HEK293T (cell line): ENCODE results near the gene FHIP1B.

Source experiments
- ARNT ChIP-seq: fragments of 450-650 bp; IDR thresholded peaks from 2 replicates; pipeline ENCODE4 v1.6.1; 2017; ENCODE audit warnings: mild to moderate bottlenecking
- BHLHE40 ChIP-seq: fragments of 450-650 bp; IDR thresholded peaks from 2 replicates; pipeline ENCODE4 v1.6.1; 2016; ENCODE audit warnings: mild to moderate bottlenecking, moderate library complexity, borderline replicate concordance
- ELF4 ChIP-seq: fragments of 450-650 bp; IDR thresholded peaks from 2 replicates; pipeline ENCODE4 v1.6.1; 2017; ENCODE audit warnings: antibody characterized with exemption
- FOXA1 ChIP-seq: fragments of 450-650 bp; IDR thresholded peaks from 2 replicates; pipeline ENCODE4 v1.6.1; 2016; ENCODE audit warnings: mild to moderate bottlenecking
- FOXK2 ChIP-seq: fragments of 450-650 bp; IDR thresholded peaks from 2 replicates; pipeline ENCODE4 v1.6.1; 2016; ENCODE audit warnings: mild to moderate bottlenecking
- FOXM1 ChIP-seq: fragments of 450-650 bp; IDR thresholded peaks from 2 replicates; pipeline ENCODE4 v1.6.1; 2017; ENCODE audit warnings: mild to moderate bottlenecking, borderline replicate concordance
- L3MBTL2 ChIP-seq: fragments of 450-650 bp; conservative IDR thresholded peaks from 2 replicates; pipeline ENCODE4 v1.6.1; 2016; ENCODE audit warnings: mild to moderate bottlenecking
- SP1 ChIP-seq: fragments of 450-650 bp; IDR thresholded peaks from 2 replicates; pipeline ENCODE4 v1.6.1; 2017
- SUZ12 ChIP-seq: fragments of 450-650 bp; IDR thresholded peaks from 2 replicates; pipeline ENCODE4 v1.6.1; 2016; ENCODE audit warnings: mild to moderate bottlenecking
- ZNF384 ChIP-seq: fragments of 450-650 bp; IDR thresholded peaks from 2 replicates; pipeline ENCODE4 v1.6.1; 2016

DNA sequence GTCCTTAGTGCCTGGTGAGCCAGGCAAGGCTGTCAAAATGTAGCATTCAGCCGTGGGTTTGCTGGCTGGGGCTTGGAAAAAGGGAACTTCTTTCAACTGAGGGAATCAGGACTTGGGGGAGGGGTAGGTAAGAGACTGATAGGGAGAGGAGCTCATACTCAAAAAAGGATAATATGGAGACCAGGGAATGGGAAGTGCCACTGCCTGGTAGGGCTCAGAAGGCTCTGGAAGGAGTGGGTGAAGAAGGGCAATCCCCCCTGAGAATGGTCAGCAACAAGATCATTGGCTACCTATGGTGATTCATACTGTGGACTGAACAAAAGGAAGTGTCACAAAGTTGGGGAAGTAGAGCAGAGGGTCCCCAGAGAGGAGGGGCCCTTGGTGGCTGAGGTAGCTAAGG lies 6.3 kb upstream of the FHIP1B start:
- TF ChIP-seq ZNF384, result no peak
- TF ChIP-seq ARNT, result no peak
- no peak for TF ChIP-seq FOXM1
- no peak for TF ChIP-seq FOXA1
- no peak for TF ChIP-seq SUZ12
- TF ChIP-seq FOXK2, result no peak
- no peak for TF ChIP-seq BHLHE40
- TF ChIP-seq SP1, result no peak
- TF ChIP-seq L3MBTL2, result no peak
- no peak for TF ChIP-seq ELF4
